Mesenteric fat pad (tissue), 1 donor: Measurements from ENCODE around the gene METAP1. TPM values are rescaled to one million over a fixed set of nuclear protein-coding genes. Genes with fewer than 3 reads are reported as not detected.
A peak's percentile ranks its signal among the peaks of the same experiment; 100 is the strongest.
"Not testable (repeated sequence)": the region's sequence is repeated elsewhere in the genome, so short reads cannot be mapped to it uniquely, and the experiment has no call there.

ENCODE experiments used
- DNase-seq: peaks from one replicate; pipeline ENCODE4 v3.0.0-alpha.2; 2020; ENCODE audit warnings: low spot score
- long read RNA-seq: library from polyadenylated mRNA; unstranded; transcript quantifications from one replicate; pipeline ENCODE4 v2.0.0, GENCODE V29; 2020
- total RNA-seq: library from RNA; stranded (reverse); fragmentation: NEBNext Ultra II Directional; extraction: Animal tissue kit (Norgen Biotek cat#: 25700); gene quantifications from one replicate; pipeline ENCODE4 v1.2.1, GENCODE V29; 2021
- donor health status: DM: yes; HTN: yes; CAD: no.

The METAP1 gene
- 21.3 TPM for total RNA-seq
- long read RNA-seq, transcript METAP1-201 (11 exons, 2,791 nt), result major isoform, 57 of 78 reads
- long read RNA-seq, partial matches to known transcripts, result 3 of 78 reads
- long read RNA-seq, other reads (novel, unspliced or antisense), result 18 of 78 reads

GRCh38 chr4:98995183-98996055, at the start of gene METAP1:
Gene METAP1, plus strand, starts transcription at chr4:98995721. Its CDS starts 33 bp downstream, at chr4:98995754.
- DNase-seq, result peak; percentile 96

GRCh38 chr4:98946359-98946758, 49.2 kb upstream of the METAP1 start:
- no peak for DNase-seq

- no peak for DNase-seq
These were observed 44.6 kb upstream of the METAP1 start for GRCh38 chr4:98950925-98951324.

GRCh38 chr4:98951710-98952109, 43.8 kb upstream of the METAP1 start:
- no peak for DNase-seq

- DNase-seq, result no peak
These were observed 40.3 kb upstream of the METAP1 start for GRCh38 chr4:98955229-98955628.

GRCh38 chr4:98958065-98958464, 37.5 kb upstream of the METAP1 start:
- DNase-seq, result no peak

GRCh38 chr4:98959411-98959810, 36.1 kb upstream of the METAP1 start:
- DNase-seq, result no peak

- no peak for DNase-seq
These were observed 33.8 kb upstream of the METAP1 start for GRCh38 chr4:98961770-98962169.

- no peak for DNase-seq
These were observed 31.7 kb upstream of the METAP1 start for GRCh38 chr4:98963538-98964433.

GRCh38 chr4:98966926-98967325, 28.6 kb upstream of the METAP1 start:
- no peak for DNase-seq

- DNase-seq, result no peak
These were observed 27.7 kb upstream of the METAP1 start for GRCh38 chr4:98967786-98968329.

GRCh38 chr4:98969878-98970785, 25.4 kb upstream of the METAP1 start:
- no peak for DNase-seq

GRCh38 chr4:98976716-98977115, 18.8 kb upstream of the METAP1 start:
- no peak for DNase-seq

GRCh38 chr4:98977557-98977956, 18.0 kb upstream of the METAP1 start:
- no peak for DNase-seq

GRCh38 chr4:98987720-98988119, 7.8 kb upstream of the METAP1 start:
- DNase-seq, result no peak

GRCh38 chr4:98992835-98993234, 2.7 kb upstream of the METAP1 start:
- DNase-seq, result not testable (repeated sequence)

- DNase-seq, result no peak
These were observed 2.0 kb upstream of the METAP1 start for GRCh38 chr4:98993419-98994071.

- DNase-seq, result no peak
These were observed 893 bp upstream of the METAP1 start for GRCh38 chr4:98994474-98995182.

GRCh38 chr4:98996056-98996764, 689 bp downstream of the METAP1 start:
- DNase-seq, result no peak
